Upper lobe of right lung (tissue), 1 donor: Measurements from ENCODE around the gene LRRC7. TPM values are rescaled to one million over a fixed set of nuclear protein-coding genes. Genes with fewer than 3 reads are reported as not detected.

ENCODE experiments used
- ATAC-seq: fragments of 200-7000 bp; cut with Tn5 transposase; one replicate; pipeline ENCODE4 v1.9.1; 2020; ENCODE audit warnings: mild to moderate bottlenecking, moderate library complexity
- DNase-seq: peaks from one replicate; pipeline ENCODE4 v3.0.0-alpha.2; 2020
- H3K27ac ChIP-seq: fragments of 200-600 bp; one replicate; pipeline ENCODE4 v1.8.0; 2022
- H3K27me3 ChIP-seq: fragments of 200-600 bp; one replicate; pipeline ENCODE4 v1.8.0; 2022; ENCODE audit warnings: mild to moderate bottlenecking
- H3K36me3 ChIP-seq: fragments of 200-600 bp; one replicate; pipeline ENCODE4 v1.8.0; 2022
- H3K4me1 ChIP-seq: fragments of 200-600 bp; one replicate; pipeline ENCODE4 v1.8.0; 2022
- H3K4me3 ChIP-seq: fragments of 200-600 bp; one replicate; pipeline ENCODE4 v1.8.0; 2022; ENCODE audit warnings: mild to moderate bottlenecking
- H3K9me3 ChIP-seq: fragments of 200-600 bp; one replicate; pipeline ENCODE4 v1.8.0; 2022
- CTCF ChIP-seq: fragments of 200-600 bp; IDR thresholded peaks from one replicate; pipeline ENCODE4 v1.8.0; 2022; ENCODE audit warnings: antibody characterized with exemption
- intact Hi-C: fragments of 100-400 bp; cut with DNase I; formaldehyde crosslinking; loops from one replicate; pipeline ENCODE4 v1.11.0; 2022
- total RNA-seq: library from RNA; stranded (reverse); fragmentation: NEBNext Ultra II Directional; extraction: Animal tissue kit (Norgen Biotek cat#: 25700); gene quantifications from one replicate; pipeline ENCODE4 v1.2.1, GENCODE V29; 2021
- donor health status: DM: no; HTN: yes; CAD: no; lungs with severe emphysema.

Gene LRRC7
- total RNA-seq, 1 donor from 2014 or later, result not detected

- TF ChIP-seq CTCF, result no peak
- no peaks in the 10 kb centered on the region for H3K9me3 ChIP-seq
- H3K4me1 ChIP-seq, result no peaks in the 10 kb centered on the region
- H3K27me3 ChIP-seq, result no peaks in the 10 kb centered on the region
- no peaks in the 10 kb centered on the region for H3K36me3 ChIP-seq
- intact Hi-C loops, result no loop called here
- ATAC-seq, result no peak
- no peak for DNase-seq
- H3K27ac ChIP-seq, result no peak overlapping the region
- no peak overlapping the region for H3K4me3 ChIP-seq
These were observed 22.1 kb downstream of the LRRC7 start for GRCh38 chr1:69589799-69590198.

DNA sequence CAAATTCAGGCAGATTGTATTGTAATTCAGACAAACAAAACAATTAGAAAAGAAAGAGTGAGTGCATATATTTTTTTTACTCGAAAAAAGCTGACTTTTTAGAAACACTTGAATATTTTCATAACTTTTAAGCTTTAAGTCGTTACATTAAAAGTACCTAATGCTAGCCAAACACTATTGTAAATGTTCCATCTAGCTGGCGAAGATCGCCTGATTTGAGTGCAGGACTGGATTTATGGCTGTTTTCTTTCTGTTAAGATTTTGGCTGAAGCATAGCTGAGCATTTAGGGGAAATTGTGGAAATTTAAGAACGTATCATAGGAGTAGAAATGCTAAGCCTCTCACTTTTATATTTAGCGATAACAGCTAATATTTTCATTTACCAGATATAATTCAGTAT lies 24.6 kb downstream of the LRRC7 start:
- Histone ChIP-seq H3K36me3 (no peaks in the 10 kb centered on the region), H3K9me3 (no peaks in the 10 kb centered on the region), H3K4me3 (no peak overlapping the region), H3K27ac (no peak overlapping the region), H3K27me3 (no peaks in the 10 kb centered on the region), H3K4me1 (no peaks in the 10 kb centered on the region)
- no peak for TF ChIP-seq CTCF
- intact Hi-C loops, result no loop called here
- ATAC-seq, result no peak
- no peak for DNase-seq

DNA sequence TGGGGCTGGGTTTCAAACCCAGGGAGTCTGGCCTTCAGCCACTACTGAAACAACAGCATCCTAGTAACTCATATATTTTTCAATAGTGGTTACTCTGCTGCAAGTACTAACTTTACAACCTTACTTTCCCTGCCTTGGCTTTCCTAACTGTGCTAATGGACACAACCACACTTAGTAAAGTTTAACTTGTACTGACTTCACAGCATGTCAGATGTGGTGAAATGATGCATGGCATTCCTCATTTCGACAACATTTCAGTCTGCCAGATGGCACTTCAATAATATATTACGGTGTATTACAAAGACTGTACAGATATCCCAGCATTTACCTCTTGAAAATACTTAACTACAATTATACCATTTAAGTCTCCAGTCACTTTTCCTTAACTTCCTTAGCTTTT lies 27.8 kb downstream of the LRRC7 start:
- no peak for ATAC-seq
- intact Hi-C loops, result no loop called here

DNA sequence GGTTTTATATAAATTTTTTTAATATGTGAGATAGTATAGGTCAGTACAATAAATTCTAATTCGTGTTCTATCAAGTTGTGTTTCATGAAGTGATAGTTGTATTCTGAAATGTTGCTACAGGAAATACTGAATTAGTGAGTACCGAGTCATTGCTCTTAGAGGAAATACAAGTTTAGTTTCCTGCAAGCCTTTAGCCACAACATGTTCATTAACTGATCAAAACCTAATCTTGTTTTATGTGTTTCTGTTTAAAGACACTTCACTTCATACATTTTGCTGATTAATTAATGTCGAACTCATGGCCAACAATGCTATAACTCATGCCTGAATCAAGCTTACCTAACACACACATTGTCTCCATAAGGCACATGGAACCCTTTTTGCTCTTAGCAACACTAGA lies 43.6 kb downstream of the LRRC7 start:
- Histone ChIP-seq H3K36me3 (no peaks in the 10 kb centered on the region), H3K4me1 (no peaks in the 10 kb centered on the region), H3K4me3 (no peak overlapping the region), H3K9me3 (no peaks in the 10 kb centered on the region), H3K27ac (no peak overlapping the region), H3K27me3 (no peaks in the 10 kb centered on the region)
- no peak for DNase-seq
- ATAC-seq, result no peak
- no peak for TF ChIP-seq CTCF
- intact Hi-C loops, result no loop called here

More for the DNA sequence above, 27.8 kb downstream of the LRRC7 start:
- no peaks in the 10 kb centered on the region for H3K9me3 ChIP-seq
- TF ChIP-seq CTCF, result no peak
- H3K4me1 ChIP-seq, result no peaks in the 10 kb centered on the region
- no peaks in the 10 kb centered on the region for H3K36me3 ChIP-seq
- no peak overlapping the region for H3K4me3 ChIP-seq
- no peak for DNase-seq
- no peak overlapping the region for H3K27ac ChIP-seq
- no peaks in the 10 kb centered on the region for H3K27me3 ChIP-seq

DNA sequence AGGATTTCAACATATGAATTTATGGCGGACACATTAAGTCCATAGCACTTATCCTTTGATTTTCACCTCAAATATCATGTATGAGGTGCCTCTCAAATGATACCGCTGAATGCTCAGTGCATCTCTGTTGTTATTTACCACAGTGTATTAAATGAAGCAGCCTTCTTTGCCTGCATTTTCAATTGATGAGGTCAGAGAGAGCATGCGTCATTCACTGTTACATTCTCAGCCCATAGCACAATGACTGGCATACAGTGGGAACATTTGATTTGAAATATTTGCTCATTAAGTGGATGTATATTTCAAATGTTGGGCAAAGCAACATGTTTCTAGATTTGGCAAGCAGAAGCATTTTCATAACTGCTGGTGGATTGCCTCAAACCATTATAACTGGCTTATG lies 45.7 kb downstream of the LRRC7 start:
- DNase-seq (no peak), ATAC-seq (no peak)
- H3K27me3 ChIP-seq, result no peaks in the 10 kb centered on the region
- no peak for TF ChIP-seq CTCF
- no peak overlapping the region for H3K4me3 ChIP-seq
- no peak overlapping the region for H3K27ac ChIP-seq
- no peaks in the 10 kb centered on the region for H3K4me1 ChIP-seq
- H3K9me3 ChIP-seq, result no peaks in the 10 kb centered on the region
- intact Hi-C loops, result no loop called here
- no peaks in the 10 kb centered on the region for H3K36me3 ChIP-seq

- intact Hi-C loops, result no loop called here
- DNase-seq (no peak), ATAC-seq (no peak)
- Histone ChIP-seq H3K27ac (no peak overlapping the region), H3K4me1 (no peaks in the 10 kb centered on the region), H3K4me3 (no peak overlapping the region), H3K9me3 (no peaks in the 10 kb centered on the region), H3K36me3 (no peaks in the 10 kb centered on the region), H3K27me3 (no peaks in the 10 kb centered on the region)
- no peak for TF ChIP-seq CTCF
These were observed 71.0 kb downstream of the LRRC7 start for GRCh38 chr1:69638673-69639072.
